ENCODE data around the gene PID1. TPM values are rescaled to one million over a fixed set of nuclear protein-coding genes. Genes with fewer than 3 reads are reported as not detected.

Gene PID1
- total and polyA plus RNA-seq, 4 donors, result 17.0 to 45.7 (median 30.0) TPM

DNA sequence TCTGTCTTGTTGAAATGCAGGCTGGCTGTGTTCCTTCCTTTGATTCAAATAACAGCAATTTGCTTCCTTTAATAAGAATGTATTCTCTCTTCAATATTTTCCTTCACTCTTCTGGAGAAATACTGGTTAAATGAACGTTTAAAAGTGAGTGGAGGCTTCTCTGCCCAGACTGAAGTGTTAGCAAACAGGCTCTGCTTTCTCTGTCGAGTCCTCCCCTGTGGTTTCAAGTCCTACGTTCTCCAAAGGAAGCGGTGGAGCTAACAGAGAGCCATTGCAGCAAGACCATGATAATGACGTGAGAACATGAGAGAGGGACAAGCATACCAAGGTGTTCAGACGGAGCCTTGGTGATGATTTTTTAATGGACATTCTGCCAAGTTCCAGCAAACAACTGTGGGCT is 26.2 kb upstream of the PID1 start:
- TF ChIP-seq CTCF (IDR thresholded peaks at IDR 0.05; ENCODE audit: control extremely low read depth, extremely low read depth), result no peak
- Histone ChIP-seq H3K36me3 (ENCODE audit: control insufficient read depth in 4 of 4, insufficient read depth in 4 of 4, low read length in 4 of 4) (no peaks in the 10 kb centered on the region), H3K9ac (ENCODE audit: insufficient read depth in 1 of 2, low read length in 2 of 2) (peak overlapping the region in 1 of 2 donors; percentile 33), H3K4me1 (ENCODE audit: control insufficient read depth in 5 of 5, insufficient read depth in 5 of 5, low read length in 5 of 5) (peaks cover 0 to 13% (median 3%) of the 10 kb centered on the region in 5 donors), H3K4me3 (no peak overlapping the region), H3K27ac (ENCODE audit: low read depth in 1 of 2, low read length in 1 of 2) (peak overlapping the region in 1 of 2 donors; percentile 73), H3K27me3 (ENCODE audit: control insufficient read depth in 3 of 3, insufficient read depth in 3 of 3, low read length in 2 of 3) (no peaks in the 10 kb centered on the region), H3K9me3 (ENCODE audit: control insufficient read depth in 4 of 4, insufficient read depth in 3 of 4, low read length in 3 of 4) (no peaks in the 10 kb centered on the region)
- WGBS, 2 donors, result 28 to 49% methylated on average over 6 of the region's 6 CpGs
- ATAC-seq (ENCODE audit: insufficient read depth, low FRiP score), result peak; percentile 50
- DNase-seq, result peak in 2 of 3 donors; percentile 2 to 31

GRCh38 chr2:229296536-229296935 is 25.4 kb upstream of the PID1 start:
- H3K9me3 ChIP-seq (ENCODE audit: control insufficient read depth in 4 of 4, insufficient read depth in 3 of 4, low read length in 3 of 4), result no peaks in the 10 kb centered on the region
- no peak overlapping the region for H3K4me3 ChIP-seq
- no peaks in the 10 kb centered on the region for H3K27me3 ChIP-seq (ENCODE audit: control insufficient read depth in 3 of 3, insufficient read depth in 3 of 3, low read length in 2 of 3)
- DNase-seq (peak in 1 of 3 donors; percentile 46), ATAC-seq (ENCODE audit: insufficient read depth, low FRiP score) (no peak)
- 49 to 69% methylated on average over 3 of the region's 3 CpGs for WGBS, 2 donors
- H3K27ac ChIP-seq (ENCODE audit: low read depth in 1 of 2, low read length in 1 of 2), result peak overlapping the region in 1 of 2 donors; percentile 6
- H3K4me1 ChIP-seq (ENCODE audit: control insufficient read depth in 5 of 5, insufficient read depth in 5 of 5, low read length in 5 of 5), result peaks cover 0 to 13% (median 3%) of the 10 kb centered on the region in 5 donors
- H3K9ac ChIP-seq (ENCODE audit: insufficient read depth in 1 of 2, low read length in 2 of 2), result no peak overlapping the region
- H3K36me3 ChIP-seq (ENCODE audit: control insufficient read depth in 4 of 4, insufficient read depth in 4 of 4, low read length in 4 of 4), result no peaks in the 10 kb centered on the region
- no peak for TF ChIP-seq CTCF (IDR thresholded peaks at IDR 0.05; ENCODE audit: control extremely low read depth, extremely low read depth)

DNA sequence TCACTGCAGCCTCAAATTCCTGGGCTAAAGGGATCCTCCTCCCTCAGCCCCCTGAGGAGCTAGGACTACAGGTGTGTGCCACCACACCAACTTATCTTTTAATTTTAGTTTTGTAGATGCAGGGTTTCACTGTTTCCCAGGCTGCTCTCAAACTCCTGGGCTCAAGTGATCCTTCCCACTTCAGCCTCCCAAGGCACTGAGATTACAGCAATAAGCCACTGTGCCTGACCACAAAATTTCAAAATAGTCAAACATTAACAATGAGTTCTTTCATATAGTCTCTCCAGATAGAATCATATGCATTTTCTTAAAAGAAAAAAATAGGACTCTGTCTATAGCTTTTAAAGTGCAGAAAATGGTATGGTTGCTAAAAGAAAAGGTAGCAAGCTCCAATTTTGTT is 24.9 kb upstream of the PID1 start:
- ATAC-seq (ENCODE audit: insufficient read depth, low FRiP score), result no peak
- Histone ChIP-seq H3K27me3 (ENCODE audit: control insufficient read depth in 3 of 3, insufficient read depth in 3 of 3, low read length in 2 of 3) (no peaks in the 10 kb centered on the region), H3K27ac (ENCODE audit: low read depth in 1 of 2, low read length in 1 of 2) (peak overlapping the region in 1 of 2 donors; percentile 10), H3K4me3 (no peak overlapping the region), H3K9me3 (ENCODE audit: control insufficient read depth in 4 of 4, insufficient read depth in 3 of 4, low read length in 3 of 4) (no peaks in the 10 kb centered on the region), H3K36me3 (ENCODE audit: control insufficient read depth in 4 of 4, insufficient read depth in 4 of 4, low read length in 4 of 4) (no peaks in the 10 kb centered on the region), H3K4me1 (ENCODE audit: control insufficient read depth in 5 of 5, insufficient read depth in 5 of 5, low read length in 5 of 5) (peaks cover 0 to 13% (median 3%) of the 10 kb centered on the region in 5 donors), H3K9ac (ENCODE audit: insufficient read depth in 1 of 2, low read length in 2 of 2) (no peak overlapping the region)
- peak; percentile 8 to 64 (median 16) for DNase-seq
- no peak for TF ChIP-seq CTCF (IDR thresholded peaks at IDR 0.05; ENCODE audit: control extremely low read depth, extremely low read depth)

DNA sequence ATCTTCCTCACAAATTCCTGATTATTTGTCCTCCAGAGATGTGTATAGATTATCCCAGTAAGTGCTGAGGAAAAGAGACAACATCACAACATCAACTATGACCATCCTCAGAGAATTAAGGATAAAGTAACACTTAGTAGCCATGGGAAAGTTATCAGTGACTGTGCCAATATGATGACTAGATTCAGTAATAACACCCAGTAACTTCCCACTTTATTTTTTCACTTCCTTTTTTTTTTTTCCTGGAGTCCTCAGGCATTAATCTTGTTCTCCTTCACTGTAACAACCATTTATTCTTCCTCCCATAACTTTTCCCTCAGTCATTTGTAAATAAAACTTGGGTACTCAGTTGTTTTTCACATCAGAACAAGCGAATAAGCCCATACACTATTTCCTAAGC is 16.7 kb upstream of the PID1 start:
- WGBS, 2 donors, result 57 to 68% methylated on average over 1 of the region's 1 CpG
- no peak for ATAC-seq (ENCODE audit: insufficient read depth, low FRiP score)

More for the DNA sequence above, 16.7 kb upstream of the PID1 start:
- TF ChIP-seq CTCF (IDR thresholded peaks at IDR 0.05; ENCODE audit: control extremely low read depth, extremely low read depth), result no peak
- H3K36me3 ChIP-seq (ENCODE audit: control insufficient read depth in 4 of 4, insufficient read depth in 4 of 4, low read length in 4 of 4), result no peaks in the 10 kb centered on the region
- no peaks in the 10 kb centered on the region for H3K4me1 ChIP-seq (ENCODE audit: control insufficient read depth in 5 of 5, insufficient read depth in 5 of 5, low read length in 5 of 5)
- no peak overlapping the region for H3K4me3 ChIP-seq
- no peaks in the 10 kb centered on the region for H3K27me3 ChIP-seq (ENCODE audit: control insufficient read depth in 3 of 3, insufficient read depth in 3 of 3, low read length in 2 of 3)
- DNase-seq, result no peak
- no peaks in the 10 kb centered on the region for H3K9me3 ChIP-seq (ENCODE audit: control insufficient read depth in 4 of 4, insufficient read depth in 3 of 4, low read length in 3 of 4)
- H3K9ac ChIP-seq (ENCODE audit: insufficient read depth in 1 of 2, low read length in 2 of 2), result no peak overlapping the region
- H3K27ac ChIP-seq (ENCODE audit: low read depth in 1 of 2, low read length in 1 of 2), result no peak overlapping the region
